Stimulated activated CD8-positive, alpha-beta memory T cell treated with anti-CD3 and anti-CD28 coated beads, Interleukin-7, amount 100 ng/mL, for 1 hour (primary cell): ENCODE measurements around the gene NT5C1B.

Experiments
- DNase-seq, 2 donors: peaks; one replicate each; pipeline ENCODE4 v3.0.0-alpha.2; 2020; ENCODE audit warnings: low read depth in 2 of 2

NT5C1B gene

DNA sequence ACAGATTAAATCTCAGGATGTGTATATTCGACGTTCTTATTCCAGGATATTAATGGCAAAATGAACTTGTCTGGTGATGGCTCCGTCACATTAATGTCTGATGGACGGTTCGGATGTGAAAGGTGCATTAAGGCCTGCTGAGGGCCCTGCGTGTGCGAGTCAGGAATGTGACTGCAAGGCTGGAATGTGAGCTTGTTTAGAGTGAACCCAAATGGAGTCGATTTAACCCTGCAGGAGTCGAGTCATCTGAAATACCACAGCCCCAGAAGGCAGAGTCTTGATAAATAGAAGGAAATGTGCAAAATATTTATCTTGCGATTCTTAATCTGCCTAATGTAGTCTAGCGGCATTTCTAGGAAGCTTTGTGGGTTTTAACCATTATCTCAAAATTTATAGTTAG is 73.3 kb downstream of the NT5C1B start:
- DNase-seq = no peak

DNA sequence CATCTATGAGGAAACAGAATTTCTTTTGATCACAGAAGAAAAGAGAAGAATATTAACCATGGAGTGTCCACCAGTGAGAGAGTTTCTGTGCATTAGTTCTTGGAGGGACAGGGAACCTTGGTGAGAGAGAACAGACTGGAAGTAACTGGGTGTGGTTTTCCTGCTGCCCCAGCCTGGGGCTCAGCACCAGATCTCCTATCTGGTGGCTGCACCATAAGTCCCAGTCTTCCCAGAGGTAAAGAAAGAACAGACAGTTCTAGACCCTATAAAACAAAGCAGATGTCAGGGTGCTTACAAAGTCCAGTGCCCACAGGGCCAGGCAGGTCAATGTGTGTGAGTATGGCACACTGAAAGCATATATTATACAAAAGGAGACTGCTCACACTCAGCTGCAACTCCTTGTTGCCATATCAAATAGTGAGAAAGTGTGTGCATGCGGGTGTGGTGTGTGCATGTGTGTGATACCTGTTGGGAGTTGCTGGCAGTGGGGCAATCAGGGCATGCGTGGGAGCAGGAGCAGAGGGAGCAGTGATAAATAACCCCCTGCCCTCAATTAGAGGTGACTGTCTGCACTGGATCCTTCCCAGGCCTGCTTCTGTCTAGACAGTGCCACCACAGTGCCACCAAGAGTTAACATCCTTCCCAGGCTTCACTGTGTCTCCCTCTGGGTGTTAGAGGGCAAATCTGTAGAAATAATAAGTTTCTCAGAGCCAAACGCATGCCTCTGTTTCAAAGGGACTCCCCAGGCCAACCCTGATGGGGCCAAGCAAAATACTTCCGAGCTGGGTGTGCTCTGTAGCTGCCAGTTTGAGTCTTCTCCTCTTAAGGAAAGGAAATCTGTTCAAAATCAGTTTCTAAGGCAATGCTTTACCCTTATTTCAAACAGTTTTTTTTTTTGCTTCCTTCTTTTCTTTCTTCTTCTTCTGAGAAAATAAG is 74.6 kb downstream of the NT5C1B start:
- DNase-seq = no peak
